Heart left ventricle (tissue), 16 donors: ENCODE results near the gene NCR3LG1. TPM values are rescaled to one million over a fixed set of nuclear protein-coding genes. Genes with fewer than 3 reads are reported as not detected.

Experiments used
- ATAC-seq, 4 donors: fragments of 200-7000 bp; cut with Tn5 transposase; one replicate each; pipeline ENCODE4 v1.9.1; 2020 to 2022; ENCODE audit warnings: moderate library complexity in 4 of 4, mild to moderate bottlenecking in 3 of 4, moderate number of reproducible peaks in 1 of 4
- DNase-seq, 5 donors: peaks; one replicate each; pipeline ENCODE4 v3.0.0-alpha.2; 2020
- H3K27ac ChIP-seq, 12 donors: fragments of 200-600 bp; sonication (generic) in 4 of 12; one replicate each; pipeline versions ENCODE4 v1.5.0 to v1.8.0; 2016 to 2022; ENCODE audit warnings: mild to moderate bottlenecking in 2 of 12
- H3K27me3 ChIP-seq, 9 donors: fragments of 200-600 bp; sonication (generic) in 2 of 9; one replicate each; pipeline versions ENCODE4 v1.5.1 to v1.8.0; 2016 to 2022; ENCODE audit warnings: mild to moderate bottlenecking in 3 of 9
- H3K36me3 ChIP-seq, 9 donors: fragments of 200-600 bp; sonication (generic) in 2 of 9; one replicate each; pipeline versions ENCODE4 v1.5.0 to v1.8.0; 2018 to 2022; ENCODE audit warnings: mild to moderate bottlenecking in 2 of 9
- H3K4me1 ChIP-seq, 12 donors: fragments of 200-600 bp; sonication (generic) in 4 of 12; one replicate each; pipeline versions ENCODE4 v1.5.0 to v1.8.0; 2016 to 2022; ENCODE audit warnings: mild to moderate bottlenecking in 3 of 12
- H3K4me3 ChIP-seq, 12 donors: fragments of 200-600 bp; sonication (generic) in 4 of 12; one replicate each; pipeline versions ENCODE4 v1.5.0 to v1.8.0; 2017 to 2022; ENCODE audit warnings: mild to moderate bottlenecking in 9 of 12, moderate library complexity in 4 of 12
- H3K9me3 ChIP-seq, 12 donors: fragments of 200-600 bp; sonication (generic) in 4 of 12; one replicate each; pipeline versions ENCODE4 v1.5.0 to v1.8.0; 2016 to 2022; ENCODE audit warnings: mild to moderate bottlenecking in 1 of 12
- POLR2A ChIP-seq, 2 donors: fragments of 450-650 bp; IDR thresholded peaks; one replicate each; pipeline ENCODE4 v1.6.1; 2017; ENCODE audit warnings: antibody characterized with exemption in 2 of 2, mild to moderate bottlenecking in 2 of 2, moderate library complexity in 2 of 2
- WGBS, 4 donors: extraction: QIAGEN DNeasy Blood & Tissue Kit in 2 of 4; methylation state at CpG; one replicate each; pipeline versions ENCODE4 v1.1.5 to v1.1.7; 2013 to 2018; 5-methylcytosine and 5-hydroxymethylcytosine counted together
- intact Hi-C, 10 donors: fragments of 100-400 bp; cut with DNase I; formaldehyde crosslinking; loops; one replicate each; pipeline versions ENCODE4 v1.11.1 to v1.14.2; 2022
- polyA plus RNA-seq, 2 donors: library from polyadenylated mRNA; stranded (reverse); fragments of 200-250 nt; gene quantifications; one replicate each; pipeline ENCODE4 v1.2.3, GENCODE V29; 2013
- total RNA-seq, 9 donors: library from RNA; depleted of rRNA in 2 of 9; stranded (reverse); fragments of >200 nt in 2 of 9; fragmentation: NEBNext Ultra II Directional in 3 of 9; extraction: Animal tissue kit (Norgen Biotek cat#: 25700) in 3 of 9; gene quantifications; one replicate each; pipeline versions ENCODE4 v1.1.0 to v1.2.4, GENCODE V29; 2016 to 2023
- TF ChIP-seq, protein P1 (sequence below), 12 donors: fragments of 200-600 bp; sonication (generic) in 4 of 12; IDR thresholded peaks; one replicate each; pipeline versions ENCODE4 v1.5.0 to v1.8.0; 2018 to 2022; ENCODE audit warnings: antibody characterized with exemption in 12 of 12, mild to moderate bottlenecking in 5 of 12
- donor health status: ischemic (EF 13 %, LVEDD 7.1; RV severe dilation, severe dysfunction).
- donor health status: healthy with polysubstance abuse.
- donor health status: DM: no; HTN: yes; CAD: no.
- donor health status: DM: no; HTN: no; CAD: no.
- donor health status: ischemic (EF 25% LVEDD 6.9; RV normal size, moderate dysfunction).
- donor health status: ischemic (EF 25% LVEDD 5.7; RV mildly dilated, moderate dysfunction).
- donor health status: healthy.
- donor health status: DM: yes; HTN: yes; CAD: no.
- donor health status: ischemic (EF 35%, LVEDD 5.7; RV mildly dilated, moderate dysfunction).
- donor health status: nonischemic (EF 11% LVEDD 7.7; RV severe dilation, severe dysfunction).
- donor health status: DM: yes; HTN: yes; CAD: no.
- donor health status: PGD.
- donor health status: ischemic (EF 29% LVEDD 5.4; RV normal size, mild dysfunction).
- donor health status: nonischemic (EF 23%, LVEDD 6.1; RV moderate dilation, normal function).

NCR3LG1 gene
- total and polyA plus RNA-seq, 11 donors, result 0.27 to 4.0 (median 1.4) TPM

DNA sequence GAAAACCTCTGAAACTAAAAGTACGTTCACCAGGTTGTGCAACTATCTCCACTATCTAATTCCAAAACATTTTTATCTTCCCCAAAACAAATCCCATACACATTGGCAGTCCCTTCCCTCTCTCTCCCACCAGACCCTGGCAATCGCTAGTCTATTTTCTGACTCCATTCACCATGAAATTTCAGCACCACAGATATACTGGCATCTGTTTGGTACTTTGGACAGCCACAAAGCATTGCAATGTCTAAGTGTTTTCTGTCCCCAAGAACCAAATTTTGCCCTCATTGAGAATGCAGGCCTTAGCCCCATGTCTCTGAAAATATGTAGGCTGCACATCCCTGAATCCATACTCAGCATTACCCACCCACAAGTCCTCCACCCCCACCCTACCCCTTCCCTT is 64.9 kb downstream of the NCR3LG1 start:
- Histone ChIP-seq H3K4me1 (peaks cover 0 to 15% (median 0%) of the 10 kb centered on the region in 12 donors), H3K27ac (peak overlapping the region in 3 of 12 donors; percentile 2 to 39 (median 17)), H3K27me3 (peaks cover 0 to 8% (median 0%) of the 10 kb centered on the region in 9 donors), H3K4me3 (no peak overlapping the region), H3K36me3 (no peaks in the 10 kb centered on the region), H3K9me3 (no peaks in the 10 kb centered on the region)
- WGBS, 4 donors, result 53 to 55% (median 54%) methylated on average over 2 of the region's 2 CpGs
- TF ChIP-seq, protein P1, sequence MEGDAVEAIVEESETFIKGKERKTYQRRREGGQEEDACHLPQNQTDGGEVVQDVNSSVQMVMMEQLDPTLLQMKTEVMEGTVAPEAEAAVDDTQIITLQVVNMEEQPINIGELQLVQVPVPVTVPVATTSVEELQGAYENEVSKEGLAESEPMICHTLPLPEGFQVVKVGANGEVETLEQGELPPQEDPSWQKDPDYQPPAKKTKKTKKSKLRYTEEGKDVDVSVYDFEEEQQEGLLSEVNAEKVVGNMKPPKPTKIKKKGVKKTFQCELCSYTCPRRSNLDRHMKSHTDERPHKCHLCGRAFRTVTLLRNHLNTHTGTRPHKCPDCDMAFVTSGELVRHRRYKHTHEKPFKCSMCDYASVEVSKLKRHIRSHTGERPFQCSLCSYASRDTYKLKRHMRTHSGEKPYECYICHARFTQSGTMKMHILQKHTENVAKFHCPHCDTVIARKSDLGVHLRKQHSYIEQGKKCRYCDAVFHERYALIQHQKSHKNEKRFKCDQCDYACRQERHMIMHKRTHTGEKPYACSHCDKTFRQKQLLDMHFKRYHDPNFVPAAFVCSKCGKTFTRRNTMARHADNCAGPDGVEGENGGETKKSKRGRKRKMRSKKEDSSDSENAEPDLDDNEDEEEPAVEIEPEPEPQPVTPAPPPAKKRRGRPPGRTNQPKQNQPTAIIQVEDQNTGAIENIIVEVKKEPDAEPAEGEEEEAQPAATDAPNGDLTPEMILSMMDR (IDR thresholded peaks at IDR 0.05), result no peak
- no peak for TF ChIP-seq POLR2A (IDR thresholded peaks at IDR 0.05)
- intact Hi-C loops, result no loop called here
- ATAC-seq (no peak), DNase-seq (no peak)

DNA sequence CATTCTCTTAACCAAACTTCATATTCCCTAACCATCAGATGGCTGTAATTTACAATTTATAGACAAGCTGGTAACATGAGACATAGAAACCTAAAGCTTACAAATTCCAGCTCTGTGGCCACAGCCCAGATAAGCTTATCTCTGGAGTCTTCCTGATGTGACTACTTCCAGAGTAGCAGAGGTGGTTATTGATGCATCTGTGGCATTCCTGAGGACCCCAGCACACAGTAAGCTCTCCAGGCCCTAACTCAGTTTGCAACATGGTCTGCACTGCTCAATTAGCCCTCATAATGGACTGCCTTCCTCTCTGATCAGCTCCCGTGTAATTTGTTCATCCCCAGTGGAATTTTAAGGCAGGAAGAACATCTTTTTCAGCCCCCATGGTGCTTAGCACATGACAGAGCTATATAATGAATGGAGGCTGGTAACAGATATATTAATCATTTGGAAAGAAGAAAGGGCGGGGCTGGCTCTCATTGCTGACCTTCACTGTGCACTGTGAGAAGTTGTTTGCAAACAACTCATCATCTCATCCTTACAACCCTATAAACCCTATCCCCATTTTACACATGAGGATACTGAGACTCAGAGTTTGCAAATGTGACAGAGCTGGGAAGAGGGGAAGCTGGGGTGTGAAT is 67.0 kb downstream of the NCR3LG1 start:
- 55 to 63% (median 59%) methylated on average over 2 of the region's 2 CpGs for WGBS, 4 donors
- H3K9me3 ChIP-seq, result no peaks in the 10 kb centered on the region
- no peak overlapping the region for H3K4me3 ChIP-seq
- TF ChIP-seq, protein P1 (IDR thresholded peaks at IDR 0.05), result no peak
- no peak for TF ChIP-seq POLR2A (IDR thresholded peaks at IDR 0.05)
- no peak overlapping the region for H3K27ac ChIP-seq
- peaks cover 0 to 11% (median 0%) of the 10 kb centered on the region in 9 donors for H3K27me3 ChIP-seq
- intact Hi-C loops, result no loop called here
- DNase-seq (no peak), ATAC-seq (no peak)
- H3K4me1 ChIP-seq, result peaks cover 0 to 21% (median 0%) of the 10 kb centered on the region in 12 donors
- H3K36me3 ChIP-seq, result no peaks in the 10 kb centered on the region

DNA sequence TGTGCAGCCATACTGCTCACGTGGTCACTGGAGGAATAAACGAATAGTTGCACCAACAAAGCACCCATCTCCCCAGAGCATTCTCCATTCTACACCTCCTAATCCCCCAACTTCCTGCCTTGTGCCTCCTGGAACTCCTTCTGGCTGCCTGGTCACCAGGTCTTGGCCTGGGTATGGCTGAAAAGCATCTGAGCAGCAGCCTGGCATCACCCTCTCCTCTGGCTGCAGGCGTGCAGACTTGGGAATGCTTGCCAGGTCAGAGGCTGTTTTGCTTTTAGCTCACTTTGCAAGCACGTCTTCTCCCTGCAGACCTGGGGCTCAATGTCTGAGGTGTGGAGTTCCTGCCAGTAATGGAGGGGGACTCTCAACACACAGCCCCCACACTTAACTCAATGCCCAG is 70.2 kb downstream of the NCR3LG1 start:
- intact Hi-C loops, result no loop called here

More for the DNA sequence above, 70.2 kb downstream of the NCR3LG1 start:
- TF ChIP-seq, protein P1 (IDR thresholded peaks at IDR 0.05), result no peak
- no peak for TF ChIP-seq POLR2A (IDR thresholded peaks at IDR 0.05)
- DNase-seq, result peak in 1 of 5 donors; percentile 54
- Histone ChIP-seq H3K4me3 (no peak overlapping the region), H3K27me3 (peaks cover 0 to 11% (median 0%) of the 10 kb centered on the region in 9 donors), H3K9me3 (no peaks in the 10 kb centered on the region), H3K36me3 (no peaks in the 10 kb centered on the region), H3K27ac (no peak overlapping the region), H3K4me1 (peaks cover 0 to 7% (median 0%) of the 10 kb centered on the region in 12 donors)
- peak in 2 of 4 donors; percentile 53 to 55 for ATAC-seq
- WGBS, 4 donors, result 40 to 53% (median 48%) methylated on average over 4 of the region's 4 CpGs
